Mesenchymal stem cell (in vitro differentiated cells and primary cell): ENCODE measurements around the gene SCN2A.

Source experiments
- DNase-seq: peaks from one replicate; pipeline ENCODE4 v3.0.0-alpha.2; 2013
- H2AFZ ChIP-seq: one replicate; pipeline ENCODE4 v1.6.1; 2013; ENCODE audit warnings: low read depth, mild to moderate bottlenecking, control low read depth, inconsistent platforms, low read length, moderate library complexity
- H2AK5ac ChIP-seq: 2 replicates; pipeline ENCODE4 v1.6.1; 2013; ENCODE audit warnings: low read length, moderate library complexity, mild to moderate bottlenecking, inconsistent platforms; ENCODE audit not compliant: severe bottlenecking
- H2BK120ac ChIP-seq: one replicate; pipeline ENCODE4 v1.6.1; 2013; ENCODE audit warnings: low read depth, mild to moderate bottlenecking, inconsistent platforms, low read length, moderate library complexity
- H2BK12ac ChIP-seq, 2 experiments: one replicate each; pipeline ENCODE4 v1.6.1; 2013; ENCODE audit warnings: inconsistent platforms in 2 of 2, low read length in 2 of 2, mild to moderate bottlenecking in 2 of 2, moderate library complexity in 2 of 2, control low read depth in 1 of 2
- H2BK15ac ChIP-seq: one replicate; pipeline ENCODE4 v1.6.1; 2013; ENCODE audit warnings: mild to moderate bottlenecking, low read depth, inconsistent platforms; ENCODE audit not compliant: poor library complexity, severe bottlenecking
- H2BK5ac ChIP-seq: 2 replicates; pipeline ENCODE4 v1.6.1; 2013; ENCODE audit warnings: low read depth, mild to moderate bottlenecking, low read length, control low read depth, inconsistent platforms; ENCODE audit not compliant: poor library complexity, severe bottlenecking
- H3K14ac ChIP-seq, 2 experiments: one replicate each; pipeline ENCODE4 v1.6.1; 2013; ENCODE audit warnings: inconsistent platforms in 2 of 2, low read length in 2 of 2, control low read depth in 1 of 2, mild to moderate bottlenecking in 1 of 2, moderate library complexity in 1 of 2
- H3K18ac ChIP-seq, 2 experiments: one replicate each; pipeline ENCODE4 v1.6.1; 2013; ENCODE audit warnings: inconsistent platforms in 2 of 2, low read length in 2 of 2, control low read depth in 1 of 2, low read depth in 1 of 2, mild to moderate bottlenecking in 1 of 2
- H3K23ac ChIP-seq, 2 experiments: one replicate each; pipeline ENCODE4 v1.6.1; 2013; ENCODE audit warnings: inconsistent platforms in 2 of 2, low read length in 2 of 2, mild to moderate bottlenecking in 2 of 2, moderate library complexity in 2 of 2, control low read depth in 1 of 2
- H3K27ac ChIP-seq: 2 replicates; pipeline ENCODE4 v1.5.1; 2013; ENCODE audit warnings: mild to moderate bottlenecking, moderate library complexity, low read length, control low read depth, inconsistent platforms; ENCODE audit not compliant: poor library complexity, severe bottlenecking
- H3K27me3 ChIP-seq, 2 experiments: 2 replicates each; pipeline versions ENCODE4 v1.6.1 to v1.7.0; 2013; ENCODE audit warnings: low read length in 2 of 2, mild to moderate bottlenecking in 2 of 2, moderate library complexity in 2 of 2, control low read depth in 1 of 2, inconsistent platforms in 1 of 2; ENCODE audit not compliant: control insufficient read depth in 1 of 2, insufficient read depth in 1 of 2
- H3K36me3 ChIP-seq, 2 experiments: 2 replicates each; pipeline versions ENCODE4 v1.6.1 to v1.7.0; 2013; ENCODE audit warnings: low read length in 2 of 2, control low read depth in 1 of 2, inconsistent platforms in 1 of 2, low read depth in 1 of 2, mild to moderate bottlenecking in 1 of 2; ENCODE audit not compliant: insufficient read depth in 2 of 2, control insufficient read depth in 1 of 2
- H3K4ac ChIP-seq, 2 experiments: one replicate each; pipeline ENCODE4 v1.6.1; 2013; ENCODE audit warnings: inconsistent platforms in 2 of 2, low read length in 2 of 2, mild to moderate bottlenecking in 2 of 2, moderate library complexity in 2 of 2, control low read depth in 1 of 2, low read depth in 1 of 2
- H3K4me1 ChIP-seq: 2 replicates; pipeline ENCODE4 v1.6.1; 2013; ENCODE audit warnings: low read depth, low read length, control low read depth; ENCODE audit not compliant: control insufficient read depth, insufficient read depth
- H3K4me2 ChIP-seq: 2 replicates; pipeline ENCODE4 v1.6.1; 2013; ENCODE audit warnings: low read length, mild to moderate bottlenecking, inconsistent platforms; ENCODE audit not compliant: poor library complexity, severe bottlenecking
- H3K4me3 ChIP-seq, 2 experiments: 2 replicates each; pipeline versions ENCODE4 v1.5.1 to v1.7.0; 2013; ENCODE audit warnings: low read length in 2 of 2, mild to moderate bottlenecking in 2 of 2, control low read depth in 1 of 2, low read depth in 1 of 2; ENCODE audit not compliant: insufficient read depth in 1 of 2
- H3K79me1 ChIP-seq: replicated peaks from 2 replicates; pipeline ENCODE4 v1.6.1; 2013; ENCODE audit warnings: mild to moderate bottlenecking, control low read depth, low read length, inconsistent platforms; ENCODE audit not compliant: poor library complexity, severe bottlenecking
- H3K9ac ChIP-seq: 2 replicates; pipeline ENCODE4 v1.7.0; 2013; ENCODE audit warnings: mild to moderate bottlenecking, low read length, moderate library complexity
- H3K9me3 ChIP-seq: 2 replicates; pipeline ENCODE4 v1.7.0; 2013; ENCODE audit warnings: mild to moderate bottlenecking, low read length; ENCODE audit not compliant: control insufficient read depth
- H4K8ac ChIP-seq: one replicate; pipeline ENCODE4 v1.6.1; 2013; ENCODE audit warnings: inconsistent platforms, mild to moderate bottlenecking, low read length, moderate library complexity
- H4K91ac ChIP-seq: one replicate; pipeline ENCODE4 v1.6.1; 2013; ENCODE audit warnings: mild to moderate bottlenecking, low read length, inconsistent platforms
- WGBS: methylation state at CpG from one replicate; pipeline ENCODE4 v1.1.7; 2013; ENCODE audit warnings: mixed read lengths; 5-methylcytosine and 5-hydroxymethylcytosine counted together

The SCN2A gene

GRCh38 chr2:165248238-165248637 is 9.0 kb downstream of the SCN2A start:
- no peak overlapping the region for H2AFZ ChIP-seq
- H3K18ac ChIP-seq = no peak overlapping the region
- H3K9ac ChIP-seq = no peak overlapping the region
- H2BK12ac ChIP-seq = no peak overlapping the region
- H2AK5ac ChIP-seq = no peak overlapping the region
- peak overlapping the region in 1 of 2 experiments; percentile 45 for H3K4me3 ChIP-seq
- no peak overlapping the region for H2BK5ac ChIP-seq
- no peaks in the 10 kb centered on the region for H3K27me3 ChIP-seq
- no peak overlapping the region for H2BK120ac ChIP-seq
- no peak for DNase-seq
- H3K23ac ChIP-seq = no peak overlapping the region
- no peaks in the 10 kb centered on the region for H3K9me3 ChIP-seq
- H4K91ac ChIP-seq = no peak overlapping the region
- no peak overlapping the region for H4K8ac ChIP-seq
- 45% methylated on average over 2 of the region's 2 CpGs for WGBS
- H3K14ac ChIP-seq = no peak overlapping the region
- no peak overlapping the region for H3K27ac ChIP-seq
- H3K4me1 ChIP-seq = no peaks in the 10 kb centered on the region
- no peaks in the 10 kb centered on the region for H3K36me3 ChIP-seq
- H3K4me2 ChIP-seq = no peak overlapping the region
- H3K4ac ChIP-seq = no peak overlapping the region
- H2BK15ac ChIP-seq = no peak overlapping the region
- H3K79me1 ChIP-seq = no peaks in the 10 kb centered on the region

GRCh38 chr2:165251366-165251765 is 12.2 kb downstream of the SCN2A start:
- Histone ChIP-seq H3K14ac (no peak overlapping the region), H3K18ac (no peak overlapping the region), H2AFZ (no peak overlapping the region), H2BK120ac (no peak overlapping the region), H3K27ac (no peak overlapping the region), H3K4me1 (no peaks in the 10 kb centered on the region), H3K79me1 (no peaks in the 10 kb centered on the region), H3K23ac (no peak overlapping the region), H3K4ac (no peak overlapping the region), H2BK12ac (no peak overlapping the region), H4K91ac (no peak overlapping the region), H4K8ac (no peak overlapping the region), H3K9me3 (no peaks in the 10 kb centered on the region), H2BK15ac (no peak overlapping the region), H3K9ac (no peak overlapping the region), H3K27me3 (no peaks in the 10 kb centered on the region), H3K4me3 (no peak overlapping the region), H2AK5ac (no peak overlapping the region), H2BK5ac (no peak overlapping the region), H3K4me2 (no peak overlapping the region), H3K36me3 (no peaks in the 10 kb centered on the region)
- WGBS = 80% methylated on average over 3 of the region's 4 CpGs
- no peak for DNase-seq

- Histone ChIP-seq H3K23ac (no peak overlapping the region), H2AFZ (no peak overlapping the region), H2BK120ac (no peak overlapping the region), H3K9ac (no peak overlapping the region), H4K91ac (no peak overlapping the region), H3K14ac (no peak overlapping the region), H3K9me3 (no peaks in the 10 kb centered on the region), H4K8ac (no peak overlapping the region), H2BK12ac (no peak overlapping the region), H3K4me1 (no peaks in the 10 kb centered on the region), H3K4ac (no peak overlapping the region), H2BK5ac (no peak overlapping the region), H2AK5ac (no peak overlapping the region), H3K79me1 (no peaks in the 10 kb centered on the region), H3K4me2 (no peak overlapping the region), H3K4me3 (no peak overlapping the region), H3K36me3 (no peaks in the 10 kb centered on the region), H3K18ac (no peak overlapping the region), H3K27me3 (no peaks in the 10 kb centered on the region), H2BK15ac (no peak overlapping the region), H3K27ac (no peak overlapping the region)
- no peak for DNase-seq
Measured at GRCh38 chr2:165253178-165253577, 14.0 kb downstream of the SCN2A start.

- Histone ChIP-seq H3K9me3 (no peaks in the 10 kb centered on the region), H3K23ac (no peak overlapping the region), H2BK5ac (no peak overlapping the region), H2AFZ (no peak overlapping the region), H3K14ac (no peak overlapping the region), H3K4me2 (no peak overlapping the region), H3K18ac (no peak overlapping the region), H3K79me1 (no peaks in the 10 kb centered on the region), H4K91ac (no peak overlapping the region), H2BK12ac (no peak overlapping the region), H2BK15ac (no peak overlapping the region), H3K9ac (no peak overlapping the region), H3K27me3 (no peaks in the 10 kb centered on the region), H4K8ac (no peak overlapping the region), H3K27ac (no peak overlapping the region), H3K4me1 (no peaks in the 10 kb centered on the region), H2AK5ac (no peak overlapping the region), H3K4me3 (no peak overlapping the region), H3K4ac (no peak overlapping the region), H3K36me3 (no peaks in the 10 kb centered on the region), H2BK120ac (no peak overlapping the region)
- no CpG with 5 or more reads among the region's 2 CpGs for WGBS
- DNase-seq = no peak
Measured at GRCh38 chr2:165256618-165257017, 17.4 kb downstream of the SCN2A start.
